NCI-H2081 treated with DMSO at 0.1 percent for 48 hours (cell line): ENCODE results near the gene EID1.
"Not testable (repeated sequence)": the region's sequence is repeated elsewhere in the genome, so short reads cannot be mapped to it uniquely, and the experiment has no call there.

Experiments used
- DNase-seq: peaks from one replicate; lab custom pipeline; 2025; lab: John Stamatoyannopoulos, UW

EID1 gene

GRCh38 chr15:48910554-48910953 lies 32.6 kb downstream of the EID1 start:
- not testable (repeated sequence) for DNase-seq

- no peak for DNase-seq
Measured at GRCh38 chr15:48913141-48913540, 35.2 kb downstream of the EID1 start.

- DNase-seq = no peak
Measured at GRCh38 chr15:48914717-48915116, 36.8 kb downstream of the EID1 start.

- DNase-seq = no peak
Measured at GRCh38 chr15:48915861-48916260, 37.9 kb downstream of the EID1 start.

- no peak for DNase-seq
Measured at GRCh38 chr15:48916721-48917120, 38.8 kb downstream of the EID1 start.

- no peak for DNase-seq
Measured at GRCh38 chr15:48922046-48922445, 44.1 kb downstream of the EID1 start.

- no peak for DNase-seq
Measured at GRCh38 chr15:48924528-48925393, 46.8 kb downstream of the EID1 start.

- no peak for DNase-seq
Measured at GRCh38 chr15:48925714-48926223, 47.8 kb downstream of the EID1 start.

GRCh38 chr15:48928877-48929538 lies 51.1 kb downstream of the EID1 start:
- DNase-seq = no peak

GRCh38 chr15:48929661-48930060 lies 51.7 kb downstream of the EID1 start:
- DNase-seq = peak; percentile 22
